Neural cell (in vitro differentiated cells): ENCODE data around the gene FAM9A. TPM values are rescaled to one million over a fixed set of nuclear protein-coding genes. Genes with fewer than 3 reads are reported as not detected.

Experiments used
- H2AFZ ChIP-seq: fragments of 200-600, 300-800 bp; sonication (generic), shearing (Covaris generic); 2 replicates; pipeline ENCODE4 v1.6.0; 2014; ENCODE audit warnings: low read depth, mild to moderate bottlenecking, antibody characterized with exemption, low read length, moderate library complexity
- H3F3A ChIP-seq: fragments of 200-600 bp; shearing (Covaris generic); 2 replicates; pipeline ENCODE4 v1.6.1; 2016; ENCODE audit warnings: mild to moderate bottlenecking, moderate library complexity, mixed read lengths, antibody characterized with exemption, low read length; ENCODE audit not compliant: insufficient read depth, poor library complexity, severe bottlenecking
- H3K27ac ChIP-seq: fragments of 200-600, 300-800 bp; sonication (generic), shearing (Covaris generic); 2 replicates; pipeline ENCODE4 v1.5.1; 2014; ENCODE audit warnings: mild to moderate bottlenecking, low read length, moderate library complexity
- H3K27me3 ChIP-seq: fragments of 300-800, 200-600 bp; sonication (generic), shearing (Covaris generic); 2 replicates; pipeline ENCODE4 v1.6.0; 2014; ENCODE audit warnings: mild to moderate bottlenecking, low read depth, low read length, moderate library complexity; ENCODE audit not compliant: insufficient read depth
- H3K36me3 ChIP-seq: fragments of 300-800, 200-600 bp; sonication (generic), shearing (Covaris generic); 2 replicates; pipeline ENCODE4 v1.5.1; 2014; ENCODE audit warnings: mild to moderate bottlenecking, antibody characterized with exemption, low read length, moderate library complexity; ENCODE audit not compliant: insufficient read depth
- H3K4me2 ChIP-seq: fragments of 300-800, 200-600 bp; sonication (generic), shearing (Covaris generic); 2 replicates; pipeline ENCODE4 v1.6.0; 2014; ENCODE audit warnings: mild to moderate bottlenecking, low read length
- H3K4me3 ChIP-seq: fragments of 300-800, 200-600 bp; sonication (generic), shearing (Covaris generic); 2 replicates; pipeline ENCODE4 v1.5.1; 2014; ENCODE audit warnings: mild to moderate bottlenecking, low read length, moderate library complexity
- H3K79me2 ChIP-seq: fragments of 200-600 bp; shearing (Covaris generic); replicated peaks from 2 replicates; pipeline ENCODE4 v1.6.0; 2014; ENCODE audit warnings: mild to moderate bottlenecking, low read length, moderate library complexity; ENCODE audit not compliant: insufficient read depth
- H3K9ac ChIP-seq: fragments of 300-800, 200-600 bp; sonication (generic), shearing (Covaris generic); 2 replicates; pipeline ENCODE4 v1.6.1; 2016; ENCODE audit warnings: mild to moderate bottlenecking, low read length, mixed read lengths
- H3K9me2 ChIP-seq: fragments of 200-600 bp; shearing (Covaris generic); 2 replicates; pipeline ENCODE4 v1.6.1; 2016; ENCODE audit warnings: mild to moderate bottlenecking, low read length, mixed read lengths; ENCODE audit not compliant: insufficient read depth
- H3K9me3 ChIP-seq: fragments of 200-600, 300-800 bp; sonication (generic), shearing (Covaris generic); 2 replicates; pipeline ENCODE4 v1.6.1; 2016; ENCODE audit warnings: mild to moderate bottlenecking, mixed run types, low read length, moderate library complexity, mixed read lengths
- H4K20me1 ChIP-seq: fragments of 200-600 bp; shearing (Covaris generic); 2 replicates; pipeline ENCODE4 v1.6.1; 2016; ENCODE audit warnings: mild to moderate bottlenecking, mixed run types; ENCODE audit not compliant: insufficient read depth
- EP300 ChIP-seq: fragments of 450-650 bp; conservative IDR thresholded peaks from 2 replicates; pipeline ENCODE4 v1.6.1; 2014; ENCODE audit warnings: antibody characterized with exemption, mild to moderate bottlenecking, moderate library complexity; ENCODE audit not compliant: poor library complexity, severe bottlenecking
- EZH2 ChIP-seq: fragments of 200-600, 300-800 bp; shearing (Covaris generic), sonication (generic); IDR thresholded peaks from 2 replicates; pipeline ENCODE4 v1.6.1; 2014; ENCODE audit warnings: antibody characterized with exemption, low read length, borderline replicate concordance, mild to moderate bottlenecking; ENCODE audit not compliant: insufficient read depth, poor library complexity, severe bottlenecking
- MXI1 ChIP-seq: fragments of 450-650 bp; conservative IDR thresholded peaks from 2 replicates; pipeline ENCODE4 v1.6.1; 2014; ENCODE audit warnings: antibody characterized with exemption, mild to moderate bottlenecking; ENCODE audit not compliant: poor library complexity, severe bottlenecking
- POLR2AphosphoS5 ChIP-seq: IDR thresholded peaks from 2 replicates; pipeline ENCODE4 v1.6.1; 2012
- RAD21 ChIP-seq: fragments of 450-650 bp; conservative IDR thresholded peaks from 2 replicates; pipeline ENCODE4 v1.6.1; 2014; ENCODE audit warnings: antibody characterized with exemption, mild to moderate bottlenecking, moderate library complexity
- SMC3 ChIP-seq: fragments of 450-650 bp; conservative IDR thresholded peaks from 2 replicates; pipeline ENCODE4 v1.6.1; 2014; ENCODE audit warnings: antibody characterized with exemption, mild to moderate bottlenecking, moderate library complexity; ENCODE audit not compliant: poor library complexity
- TAF1 ChIP-seq: IDR thresholded peaks from 2 replicates; pipeline ENCODE4 v1.6.1; 2012; ENCODE audit warnings: low read depth
- polyA plus RNA-seq: library from polyadenylated mRNA; depleted of rRNA; stranded (reverse); fragments of >200 nt; gene quantifications from 2 replicates; pipeline ENCODE4 v1.2.3, GENCODE V29; 2014
- TF ChIP-seq, protein P1 (sequence below): fragments of 450-650 bp; IDR thresholded peaks from 2 replicates; pipeline ENCODE4 v1.5.1; 2014; ENCODE audit warnings: antibody characterized with exemption, mild to moderate bottlenecking, moderate library complexity; ENCODE audit not compliant: poor library complexity, severe bottlenecking
- TF ChIP-seq, protein P2 (sequence below): IDR thresholded peaks from 2 replicates; pipeline ENCODE4 v1.6.1; 2012; ENCODE audit warnings: borderline replicate concordance

The FAM9A gene
- polyA plus RNA-seq, 1 donor from 2014 or later, result 0.67 TPM

DNA sequence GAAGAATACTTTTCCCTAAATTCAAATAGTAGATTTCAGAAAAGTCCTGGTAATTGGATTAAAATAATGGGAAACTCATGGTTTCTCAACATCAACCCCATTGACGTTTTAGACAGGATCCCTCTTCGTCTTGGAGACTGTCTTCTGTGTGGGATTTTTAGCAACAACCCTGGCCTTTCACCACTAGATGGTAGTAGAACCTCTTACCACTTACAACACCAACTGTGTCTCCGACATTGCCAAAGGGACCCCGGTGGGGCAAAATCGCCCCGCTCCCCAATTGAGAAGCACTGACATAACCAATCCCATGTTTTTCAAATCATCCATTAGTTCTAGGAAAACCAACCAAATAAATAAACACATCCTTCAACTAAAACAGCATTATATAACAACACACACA is 52.3 kb downstream of the FAM9A start:
- no peaks in the 10 kb centered on the region for H3K27me3 ChIP-seq
- H3K4me2 ChIP-seq, result no peak overlapping the region
- H2AFZ ChIP-seq, result no peak overlapping the region
- H3K9me2 ChIP-seq, result no peaks in the 10 kb centered on the region
- H3K27ac ChIP-seq, result no peak overlapping the region
- no peaks in the 10 kb centered on the region for H3K36me3 ChIP-seq
- H3K9ac ChIP-seq, result no peak overlapping the region
- no peaks in the 10 kb centered on the region for H4K20me1 ChIP-seq
- no peak overlapping the region for H3K4me3 ChIP-seq
- H3K9me3 ChIP-seq, result no peaks in the 10 kb centered on the region
- H3F3A ChIP-seq, result no peaks in the 10 kb centered on the region
- no peaks in the 10 kb centered on the region for H3K79me2 ChIP-seq
- TF ChIP-seq RAD21 (peak; percentile 62), MXI1 (no peak), POLR2AphosphoS5 (no peak), EZH2 (no peak), EP300 (no peak), TAF1 (no peak), SMC3 (peak; percentile 58)
- TF ChIP-seq, protein P1, sequence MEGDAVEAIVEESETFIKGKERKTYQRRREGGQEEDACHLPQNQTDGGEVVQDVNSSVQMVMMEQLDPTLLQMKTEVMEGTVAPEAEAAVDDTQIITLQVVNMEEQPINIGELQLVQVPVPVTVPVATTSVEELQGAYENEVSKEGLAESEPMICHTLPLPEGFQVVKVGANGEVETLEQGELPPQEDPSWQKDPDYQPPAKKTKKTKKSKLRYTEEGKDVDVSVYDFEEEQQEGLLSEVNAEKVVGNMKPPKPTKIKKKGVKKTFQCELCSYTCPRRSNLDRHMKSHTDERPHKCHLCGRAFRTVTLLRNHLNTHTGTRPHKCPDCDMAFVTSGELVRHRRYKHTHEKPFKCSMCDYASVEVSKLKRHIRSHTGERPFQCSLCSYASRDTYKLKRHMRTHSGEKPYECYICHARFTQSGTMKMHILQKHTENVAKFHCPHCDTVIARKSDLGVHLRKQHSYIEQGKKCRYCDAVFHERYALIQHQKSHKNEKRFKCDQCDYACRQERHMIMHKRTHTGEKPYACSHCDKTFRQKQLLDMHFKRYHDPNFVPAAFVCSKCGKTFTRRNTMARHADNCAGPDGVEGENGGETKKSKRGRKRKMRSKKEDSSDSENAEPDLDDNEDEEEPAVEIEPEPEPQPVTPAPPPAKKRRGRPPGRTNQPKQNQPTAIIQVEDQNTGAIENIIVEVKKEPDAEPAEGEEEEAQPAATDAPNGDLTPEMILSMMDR, result peak; percentile 62
- TF ChIP-seq, protein P2, sequence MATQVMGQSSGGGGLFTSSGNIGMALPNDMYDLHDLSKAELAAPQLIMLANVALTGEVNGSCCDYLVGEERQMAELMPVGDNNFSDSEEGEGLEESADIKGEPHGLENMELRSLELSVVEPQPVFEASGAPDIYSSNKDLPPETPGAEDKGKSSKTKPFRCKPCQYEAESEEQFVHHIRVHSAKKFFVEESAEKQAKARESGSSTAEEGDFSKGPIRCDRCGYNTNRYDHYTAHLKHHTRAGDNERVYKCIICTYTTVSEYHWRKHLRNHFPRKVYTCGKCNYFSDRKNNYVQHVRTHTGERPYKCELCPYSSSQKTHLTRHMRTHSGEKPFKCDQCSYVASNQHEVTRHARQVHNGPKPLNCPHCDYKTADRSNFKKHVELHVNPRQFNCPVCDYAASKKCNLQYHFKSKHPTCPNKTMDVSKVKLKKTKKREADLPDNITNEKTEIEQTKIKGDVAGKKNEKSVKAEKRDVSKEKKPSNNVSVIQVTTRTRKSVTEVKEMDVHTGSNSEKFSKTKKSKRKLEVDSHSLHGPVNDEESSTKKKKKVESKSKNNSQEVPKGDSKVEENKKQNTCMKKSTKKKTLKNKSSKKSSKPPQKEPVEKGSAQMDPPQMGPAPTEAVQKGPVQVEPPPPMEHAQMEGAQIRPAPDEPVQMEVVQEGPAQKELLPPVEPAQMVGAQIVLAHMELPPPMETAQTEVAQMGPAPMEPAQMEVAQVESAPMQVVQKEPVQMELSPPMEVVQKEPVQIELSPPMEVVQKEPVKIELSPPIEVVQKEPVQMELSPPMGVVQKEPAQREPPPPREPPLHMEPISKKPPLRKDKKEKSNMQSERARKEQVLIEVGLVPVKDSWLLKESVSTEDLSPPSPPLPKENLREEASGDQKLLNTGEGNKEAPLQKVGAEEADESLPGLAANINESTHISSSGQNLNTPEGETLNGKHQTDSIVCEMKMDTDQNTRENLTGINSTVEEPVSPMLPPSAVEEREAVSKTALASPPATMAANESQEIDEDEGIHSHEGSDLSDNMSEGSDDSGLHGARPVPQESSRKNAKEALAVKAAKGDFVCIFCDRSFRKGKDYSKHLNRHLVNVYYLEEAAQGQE, result no peak

DNA sequence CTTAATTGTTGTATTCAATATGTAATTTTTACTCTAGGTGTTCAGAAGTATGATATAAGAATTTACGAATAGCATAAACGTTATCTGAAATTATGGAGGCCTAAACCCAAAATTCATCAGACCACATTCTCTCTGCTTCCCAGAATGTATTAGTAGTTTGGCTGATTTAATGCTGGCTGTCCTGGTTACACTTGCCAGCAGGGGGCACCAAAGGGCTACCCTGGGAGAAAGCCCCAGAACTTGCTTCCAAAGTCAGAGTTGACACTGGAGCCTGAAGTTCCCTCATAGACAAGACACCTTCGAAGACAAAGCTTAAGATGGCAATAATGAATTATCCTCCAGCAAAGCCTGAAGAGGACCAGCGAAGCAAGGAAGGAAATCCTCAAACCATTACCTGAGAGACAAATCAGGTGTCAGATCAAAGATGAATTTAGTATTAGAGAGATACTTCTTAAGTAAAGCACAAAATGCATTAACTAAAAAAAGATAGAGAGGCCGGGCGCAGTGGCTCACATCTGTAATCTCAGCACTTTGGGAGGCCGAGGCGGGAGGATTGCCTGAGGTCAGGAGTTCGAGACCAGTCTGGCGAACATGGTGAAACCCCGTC is 58.0 kb downstream of the FAM9A start:
- H3K9me3 ChIP-seq, result no peaks in the 10 kb centered on the region
- H3K9ac ChIP-seq, result no peak overlapping the region
- H3K27ac ChIP-seq, result no peak overlapping the region
- no peak overlapping the region for H3K4me2 ChIP-seq
- H3K27me3 ChIP-seq, result no peaks in the 10 kb centered on the region
- H3F3A ChIP-seq, result no peaks in the 10 kb centered on the region
- no peak overlapping the region for H3K4me3 ChIP-seq
- H3K9me2 ChIP-seq, result no peaks in the 10 kb centered on the region
- no peak for TF ChIP-seq RAD21
- no peak for TF ChIP-seq TAF1
- no peak for TF ChIP-seq EZH2
- TF ChIP-seq SMC3, result no peak
- TF ChIP-seq, protein P1, result no peak
- no peak for TF ChIP-seq MXI1
- no peak for TF ChIP-seq POLR2AphosphoS5
- TF ChIP-seq, protein P2, result no peak
- TF ChIP-seq EP300, result no peak
- no peaks in the 10 kb centered on the region for H3K79me2 ChIP-seq
- no peak overlapping the region for H2AFZ ChIP-seq
- no peaks in the 10 kb centered on the region for H3K36me3 ChIP-seq
- no peaks in the 10 kb centered on the region for H4K20me1 ChIP-seq
